Measurements from ENCODE around the gene CHD5. TPM values are rescaled to one million over a fixed set of nuclear protein-coding genes. Genes with fewer than 3 reads are reported as not detected.
"Not testable (repeated sequence)": the region's sequence is repeated elsewhere in the genome, so short reads cannot be mapped to it uniquely, and the experiment has no call there.

CHD5 gene
- not detected for total RNA-seq
- polyA plus RNA-seq, result not detected

DNA sequence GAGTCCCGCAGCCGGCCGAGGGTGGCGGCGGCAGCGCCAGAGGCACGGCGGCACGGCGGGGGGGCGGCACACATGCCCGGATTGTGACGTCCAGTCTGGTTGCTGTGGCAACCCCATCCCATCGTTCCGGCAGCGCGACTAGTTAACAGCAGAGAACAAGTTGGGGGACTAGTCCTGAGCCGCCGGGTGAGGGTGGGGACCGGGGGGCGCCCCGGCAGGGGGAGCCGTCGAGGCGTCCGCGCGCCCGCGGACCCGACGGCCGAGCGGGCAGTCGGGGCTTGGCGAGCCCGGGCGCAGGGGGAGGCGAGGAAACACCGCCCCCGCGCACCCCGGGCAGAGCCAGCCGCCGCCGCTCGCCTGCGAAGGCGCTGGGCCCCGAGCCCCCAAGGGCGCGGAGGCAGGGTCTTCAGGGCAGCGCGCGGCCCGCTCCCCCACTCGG lies at the start of gene CHD5:
TSS of gene CHD5 (minus strand) at position 54 of the 439 bp plus-strand sequence. CDS start 298 bp downstream, outside the sequence.
- H3K4me3 Mint-ChIP-seq, result peak within 1 kb of the TSS in 3 of 4 donors; percentile 54 to 81 (median 55)
- peaks cover 7% of the 10 kb centered on the region for H3K36me3 ChIP-seq (ENCODE audit: control insufficient read depth, insufficient read depth, low read length)
- DNase-seq (no peak), ATAC-seq (ENCODE audit: low read depth in 2 of 2) (no peak)
- no peak within 1 kb of the TSS for H3K27ac ChIP-seq (ENCODE audit: insufficient read depth, low read length, poor library complexity, severe bottlenecking)
- peaks cover 7% of the 10 kb centered on the region for H3K27me3 ChIP-seq (ENCODE audit: control insufficient read depth, insufficient read depth, low read length)
- H3K4me1 ChIP-seq (ENCODE audit: control insufficient read depth, insufficient read depth, low read length, poor library complexity, severe bottlenecking), result peaks cover 14% of the 10 kb centered on the region
- H3K4me3 ChIP-seq (ENCODE audit: low read depth, low read length), result no peak within 1 kb of the TSS
- H3K27ac Mint-ChIP-seq, result no peak within 1 kb of the TSS
- H3K4me1 Mint-ChIP-seq, result peaks cover 0 to 37% (median 14%) of the 10 kb centered on the region in 4 donors
- no peaks in the 10 kb centered on the region for H3K9me3 Mint-ChIP-seq
- peaks cover 44% of the 10 kb centered on the region for H3K27me3 Mint-ChIP-seq
- H3K36me3 Mint-ChIP-seq, result peaks cover 9% of the 10 kb centered on the region
- H3K9me3 ChIP-seq (ENCODE audit: control insufficient read depth in 2 of 2, low read length in 2 of 2), result no peaks in the 10 kb centered on the region

DNA sequence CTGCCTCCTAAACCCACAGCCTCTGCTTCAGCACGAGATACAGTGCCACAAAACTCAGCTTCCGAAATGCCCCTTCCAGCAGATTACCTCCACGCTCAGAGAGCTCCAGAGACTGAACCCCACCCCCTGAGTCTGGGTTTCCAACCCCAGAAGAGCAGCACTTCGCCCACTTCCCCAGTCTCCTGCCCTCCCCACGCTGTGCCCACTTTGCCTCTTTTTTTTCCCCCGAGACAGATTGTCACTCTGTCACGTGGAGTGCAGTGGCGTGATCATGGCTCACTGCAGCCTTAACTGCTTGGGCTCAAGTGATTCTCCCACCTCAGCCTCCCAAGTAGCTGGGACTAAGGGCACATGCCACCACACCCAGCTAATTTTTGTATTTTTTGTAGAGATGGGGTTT lies 45.5 kb upstream of the CHD5 start:
- Histone ChIP-seq H3K27me3 (ENCODE audit: control insufficient read depth, insufficient read depth, low read length) (no peaks in the 10 kb centered on the region), H3K9me3 (ENCODE audit: control insufficient read depth in 2 of 2, low read length in 2 of 2) (no peaks in the 10 kb centered on the region), H3K27ac (ENCODE audit: insufficient read depth, low read length, poor library complexity, severe bottlenecking) (no peak overlapping the region), H3K4me3 (ENCODE audit: low read depth, low read length) (no peak overlapping the region), H3K4me1 (ENCODE audit: control insufficient read depth, insufficient read depth, low read length, poor library complexity, severe bottlenecking) (no peaks in the 10 kb centered on the region), H3K36me3 (ENCODE audit: control insufficient read depth, insufficient read depth, low read length) (peaks cover 55% of the 10 kb centered on the region)
- Mint-ChIP-seq H3K27me3 (no peaks in the 10 kb centered on the region), H3K9me3 (no peaks in the 10 kb centered on the region), H3K36me3 (peaks cover 34% of the 10 kb centered on the region), H3K4me1 (peaks cover 0 to 7% (median 0%) of the 10 kb centered on the region in 4 donors), H3K4me3 (no peak overlapping the region), H3K27ac (no peak overlapping the region)
- DNase-seq, result no peak
- ATAC-seq (ENCODE audit: low read depth in 2 of 2), result no peak

DNA sequence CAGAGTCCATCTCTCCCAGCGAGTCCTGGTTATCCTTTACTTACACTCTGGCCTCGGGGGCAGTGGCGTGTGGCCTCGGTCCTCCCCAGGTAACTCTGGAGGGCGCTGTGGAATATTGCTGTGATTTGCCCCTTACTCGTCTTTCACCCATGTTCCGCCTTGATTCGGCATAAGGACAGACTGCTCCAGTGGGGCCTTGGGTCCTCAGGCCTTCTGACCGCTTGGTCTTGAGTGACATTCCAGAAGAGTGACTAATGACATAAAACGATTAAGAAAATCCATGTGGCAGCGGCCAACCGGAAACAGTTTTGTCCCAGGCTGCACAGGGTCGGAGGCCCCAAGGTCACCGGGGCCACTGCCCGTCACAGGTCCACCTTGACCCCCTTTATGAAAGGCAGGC lies 44.6 kb upstream of the CHD5 start:
- Histone ChIP-seq H3K27me3 (ENCODE audit: control insufficient read depth, insufficient read depth, low read length) (no peaks in the 10 kb centered on the region), H3K27ac (ENCODE audit: insufficient read depth, low read length, poor library complexity, severe bottlenecking) (no peak overlapping the region), H3K9me3 (ENCODE audit: control insufficient read depth in 2 of 2, low read length in 2 of 2) (no peaks in the 10 kb centered on the region), H3K4me3 (ENCODE audit: low read depth, low read length) (no peak overlapping the region), H3K4me1 (ENCODE audit: control insufficient read depth, insufficient read depth, low read length, poor library complexity, severe bottlenecking) (no peaks in the 10 kb centered on the region), H3K36me3 (ENCODE audit: control insufficient read depth, insufficient read depth, low read length) (peaks cover 49% of the 10 kb centered on the region)
- no peak overlapping the region for H3K27ac Mint-ChIP-seq
- H3K4me1 Mint-ChIP-seq, result peaks cover 0 to 7% (median 0%) of the 10 kb centered on the region in 4 donors
- ATAC-seq (ENCODE audit: low read depth in 2 of 2) (no peak), DNase-seq (no peak)
- no peaks in the 10 kb centered on the region for H3K27me3 Mint-ChIP-seq
- no peak overlapping the region for H3K4me3 Mint-ChIP-seq
- H3K9me3 Mint-ChIP-seq, result no peaks in the 10 kb centered on the region
- H3K36me3 Mint-ChIP-seq, result peaks cover 34% of the 10 kb centered on the region

DNA sequence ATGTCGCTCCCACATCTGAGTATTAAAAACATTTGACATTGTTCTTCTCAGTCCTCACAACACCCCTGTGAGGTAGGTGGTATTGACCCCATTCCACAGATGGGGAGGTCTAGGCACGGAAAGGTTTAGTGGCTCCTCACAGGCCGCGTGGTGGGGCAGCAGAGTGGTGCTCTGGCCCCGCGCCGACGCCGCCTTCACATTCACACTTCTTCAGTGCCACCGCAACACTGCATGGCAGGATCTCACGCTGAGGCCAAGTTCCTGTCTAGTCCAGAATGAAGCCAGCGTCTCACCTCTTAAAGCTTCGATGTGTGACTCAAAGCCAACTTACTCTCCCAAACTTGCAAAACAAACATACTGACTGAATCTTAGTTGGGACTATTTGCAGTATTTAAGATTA lies 43.5 kb upstream of the CHD5 start:
- H3K9me3 ChIP-seq (ENCODE audit: control insufficient read depth in 2 of 2, low read length in 2 of 2), result no peaks in the 10 kb centered on the region
- peaks cover 45% of the 10 kb centered on the region for H3K36me3 ChIP-seq (ENCODE audit: control insufficient read depth, insufficient read depth, low read length)
- Mint-ChIP-seq H3K27ac (no peak overlapping the region), H3K9me3 (no peaks in the 10 kb centered on the region), H3K36me3 (peaks cover 34% of the 10 kb centered on the region), H3K4me3 (no peak overlapping the region), H3K27me3 (no peaks in the 10 kb centered on the region), H3K4me1 (peaks cover 0 to 7% (median 0%) of the 10 kb centered on the region in 4 donors)
- no peak overlapping the region for H3K27ac ChIP-seq (ENCODE audit: insufficient read depth, low read length, poor library complexity, severe bottlenecking)
- ATAC-seq (ENCODE audit: low read depth in 2 of 2) (no peak), DNase-seq (no peak)
- no peaks in the 10 kb centered on the region for H3K4me1 ChIP-seq (ENCODE audit: control insufficient read depth, insufficient read depth, low read length, poor library complexity, severe bottlenecking)
- no peaks in the 10 kb centered on the region for H3K27me3 ChIP-seq (ENCODE audit: control insufficient read depth, insufficient read depth, low read length)
- H3K4me3 ChIP-seq (ENCODE audit: low read depth, low read length), result no peak overlapping the region

GRCh38 chr1:6222636-6223035 lies 42.5 kb upstream of the CHD5 start:
- Histone ChIP-seq H3K36me3 (ENCODE audit: control insufficient read depth, insufficient read depth, low read length) (peaks cover 40% of the 10 kb centered on the region), H3K9me3 (ENCODE audit: control insufficient read depth in 2 of 2, low read length in 2 of 2) (no peaks in the 10 kb centered on the region), H3K4me3 (ENCODE audit: low read depth, low read length) (no peak overlapping the region), H3K27me3 (ENCODE audit: control insufficient read depth, insufficient read depth, low read length) (no peaks in the 10 kb centered on the region), H3K4me1 (ENCODE audit: control insufficient read depth, insufficient read depth, low read length, poor library complexity, severe bottlenecking) (no peaks in the 10 kb centered on the region), H3K27ac (ENCODE audit: insufficient read depth, low read length, poor library complexity, severe bottlenecking) (no peak overlapping the region)
- Mint-ChIP-seq H3K4me3 (no peak overlapping the region), H3K27me3 (no peaks in the 10 kb centered on the region), H3K27ac (no peak overlapping the region), H3K36me3 (peaks cover 34% of the 10 kb centered on the region), H3K9me3 (no peaks in the 10 kb centered on the region), H3K4me1 (peaks cover 0 to 7% (median 0%) of the 10 kb centered on the region in 4 donors)
- DNase-seq (no peak), ATAC-seq (ENCODE audit: low read depth in 2 of 2) (no peak)

- Mint-ChIP-seq H3K27me3 (no peaks in the 10 kb centered on the region), H3K36me3 (peaks cover 26% of the 10 kb centered on the region), H3K9me3 (no peaks in the 10 kb centered on the region), H3K4me1 (peaks cover 0 to 5% (median 0%) of the 10 kb centered on the region in 4 donors), H3K27ac (no peak overlapping the region), H3K4me3 (no peak overlapping the region)
- Histone ChIP-seq H3K36me3 (ENCODE audit: control insufficient read depth, insufficient read depth, low read length) (peaks cover 29% of the 10 kb centered on the region), H3K27me3 (ENCODE audit: control insufficient read depth, insufficient read depth, low read length) (no peaks in the 10 kb centered on the region), H3K4me1 (ENCODE audit: control insufficient read depth, insufficient read depth, low read length, poor library complexity, severe bottlenecking) (no peaks in the 10 kb centered on the region), H3K9me3 (ENCODE audit: control insufficient read depth in 2 of 2, low read length in 2 of 2) (no peaks in the 10 kb centered on the region), H3K4me3 (ENCODE audit: low read depth, low read length) (no peak overlapping the region), H3K27ac (ENCODE audit: insufficient read depth, low read length, poor library complexity, severe bottlenecking) (no peak overlapping the region)
- DNase-seq (no peak), ATAC-seq (ENCODE audit: low read depth in 2 of 2) (no peak)
Measured at GRCh38 chr1:6221210-6221784, 41.2 kb upstream of the CHD5 start.

- Mint-ChIP-seq H3K27ac (no peak overlapping the region), H3K9me3 (no peaks in the 10 kb centered on the region), H3K4me1 (no peaks in the 10 kb centered on the region), H3K27me3 (no peaks in the 10 kb centered on the region), H3K36me3 (peaks cover 20% of the 10 kb centered on the region), H3K4me3 (no peak overlapping the region)
- H3K36me3 ChIP-seq (ENCODE audit: control insufficient read depth, insufficient read depth, low read length), result peaks cover 22% of the 10 kb centered on the region
- no peak overlapping the region for H3K4me3 ChIP-seq (ENCODE audit: low read depth, low read length)
- H3K4me1 ChIP-seq (ENCODE audit: control insufficient read depth, insufficient read depth, low read length, poor library complexity, severe bottlenecking), result no peaks in the 10 kb centered on the region
- no peak for ATAC-seq (ENCODE audit: low read depth in 2 of 2)
- H3K27ac ChIP-seq (ENCODE audit: insufficient read depth, low read length, poor library complexity, severe bottlenecking), result no peak overlapping the region
- H3K27me3 ChIP-seq (ENCODE audit: control insufficient read depth, insufficient read depth, low read length), result no peaks in the 10 kb centered on the region
- no peak for DNase-seq
- no peaks in the 10 kb centered on the region for H3K9me3 ChIP-seq (ENCODE audit: control insufficient read depth in 2 of 2, low read length in 2 of 2)
Measured at GRCh38 chr1:6220236-6220635, 40.1 kb upstream of the CHD5 start.

DNA sequence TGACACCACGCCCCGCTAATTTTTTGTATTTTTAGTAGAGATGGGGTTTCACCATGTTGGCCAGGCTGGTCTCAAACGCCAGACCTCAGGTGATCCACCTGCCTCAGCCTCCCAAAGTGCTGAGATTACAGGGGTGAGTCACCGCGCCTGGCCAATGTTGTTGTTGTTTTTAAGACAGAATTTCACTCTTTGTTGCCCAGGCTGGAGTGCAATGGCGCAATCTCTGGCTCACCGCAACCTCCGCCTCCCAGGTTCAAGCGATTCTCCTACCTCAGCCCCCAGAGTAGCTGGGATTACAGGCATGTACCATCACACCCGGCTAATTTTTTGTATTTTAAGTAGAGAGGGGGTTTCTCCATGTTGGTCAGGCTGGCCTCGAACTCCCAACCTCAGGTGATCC lies 39.5 kb upstream of the CHD5 start:
- H3K4me3 Mint-ChIP-seq; DNase-seq; H3K4me3 ChIP-seq (ENCODE audit: low read depth, low read length); H3K4me1 Mint-ChIP-seq; H3K9me3 ChIP-seq (ENCODE audit: control insufficient read depth in 2 of 2, low read length in 2 of 2); H3K9me3 Mint-ChIP-seq; H3K4me1 ChIP-seq (ENCODE audit: control insufficient read depth, insufficient read depth, low read length, poor library complexity, severe bottlenecking); ATAC-seq (ENCODE audit: low read depth in 2 of 2); H3K27me3 Mint-ChIP-seq; H3K27me3 ChIP-seq (ENCODE audit: control insufficient read depth, insufficient read depth, low read length); H3K27ac Mint-ChIP-seq; H3K27ac ChIP-seq (ENCODE audit: insufficient read depth, low read length, poor library complexity, severe bottlenecking): not testable (repeated sequence)
- peaks cover 16% of the 10 kb centered on the region for H3K36me3 Mint-ChIP-seq
- H3K36me3 ChIP-seq (ENCODE audit: control insufficient read depth, insufficient read depth, low read length), result peaks cover 16% of the 10 kb centered on the region

All from CD4-positive, CD25-positive, alpha-beta regulatory T cell (primary cell).